ENCODE data around the gene ATP1A3.

ATP1A3 gene

GRCh38 chr19:42021185-42021584 is 27.2 kb upstream of the ATP1A3 start:
- TF ChIP-seq, protein P1, sequence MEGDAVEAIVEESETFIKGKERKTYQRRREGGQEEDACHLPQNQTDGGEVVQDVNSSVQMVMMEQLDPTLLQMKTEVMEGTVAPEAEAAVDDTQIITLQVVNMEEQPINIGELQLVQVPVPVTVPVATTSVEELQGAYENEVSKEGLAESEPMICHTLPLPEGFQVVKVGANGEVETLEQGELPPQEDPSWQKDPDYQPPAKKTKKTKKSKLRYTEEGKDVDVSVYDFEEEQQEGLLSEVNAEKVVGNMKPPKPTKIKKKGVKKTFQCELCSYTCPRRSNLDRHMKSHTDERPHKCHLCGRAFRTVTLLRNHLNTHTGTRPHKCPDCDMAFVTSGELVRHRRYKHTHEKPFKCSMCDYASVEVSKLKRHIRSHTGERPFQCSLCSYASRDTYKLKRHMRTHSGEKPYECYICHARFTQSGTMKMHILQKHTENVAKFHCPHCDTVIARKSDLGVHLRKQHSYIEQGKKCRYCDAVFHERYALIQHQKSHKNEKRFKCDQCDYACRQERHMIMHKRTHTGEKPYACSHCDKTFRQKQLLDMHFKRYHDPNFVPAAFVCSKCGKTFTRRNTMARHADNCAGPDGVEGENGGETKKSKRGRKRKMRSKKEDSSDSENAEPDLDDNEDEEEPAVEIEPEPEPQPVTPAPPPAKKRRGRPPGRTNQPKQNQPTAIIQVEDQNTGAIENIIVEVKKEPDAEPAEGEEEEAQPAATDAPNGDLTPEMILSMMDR (IDR thresholded peaks at IDR 0.05), result no peak

GRCh38 chr19:42018503-42019193 is 24.6 kb upstream of the ATP1A3 start:
- TF ChIP-seq, protein P1 (IDR thresholded peaks at IDR 0.05), result no peak

DNA sequence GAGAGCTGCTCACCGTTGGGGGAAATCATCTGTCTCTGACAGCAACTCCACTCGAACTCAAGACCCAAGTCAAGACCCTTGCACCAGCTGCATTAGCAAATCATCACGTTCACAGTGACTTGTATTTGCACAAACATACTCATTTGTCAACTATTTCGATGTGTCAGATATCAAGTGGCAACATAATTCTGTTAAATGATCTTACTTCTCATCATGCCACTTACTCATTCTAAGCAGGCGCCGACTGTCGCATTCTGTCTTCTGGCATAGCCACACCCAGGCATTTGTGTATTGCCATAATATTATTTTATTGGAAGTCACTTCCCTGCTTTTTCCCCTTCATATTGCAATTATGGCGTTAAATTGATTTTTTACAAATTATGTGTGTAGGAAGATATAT is 23.0 kb upstream of the ATP1A3 start:
- TF ChIP-seq, protein P1 (IDR thresholded peaks at IDR 0.05), result no peak

- TF ChIP-seq, protein P1 (IDR thresholded peaks at IDR 0.05), result no peak
Observed at GRCh38 chr19:42010245-42011126, 16.5 kb upstream of the ATP1A3 start.

DNA sequence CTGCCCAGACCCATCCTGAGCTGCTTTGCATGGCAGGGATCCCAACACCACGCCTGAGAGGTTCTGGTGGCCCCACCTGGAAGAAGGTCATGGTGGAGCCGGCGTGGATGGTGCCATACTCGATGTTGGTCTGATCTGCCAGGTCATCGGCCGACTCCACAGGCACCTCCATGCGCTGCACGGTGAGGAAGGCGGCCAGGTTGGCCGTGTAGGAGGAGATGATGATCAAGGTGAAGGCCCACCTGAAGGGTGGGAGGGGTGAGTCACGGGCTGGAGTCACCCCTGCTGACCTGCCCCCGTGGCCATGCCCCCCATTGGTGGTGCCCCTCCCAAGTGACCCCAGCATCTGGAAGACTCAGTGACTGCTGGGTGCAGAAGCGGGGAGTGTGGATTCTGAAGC is 12.5 kb upstream of the ATP1A3 start:
- TF ChIP-seq, protein P1 (IDR thresholded peaks at IDR 0.05), result no peak

DNA sequence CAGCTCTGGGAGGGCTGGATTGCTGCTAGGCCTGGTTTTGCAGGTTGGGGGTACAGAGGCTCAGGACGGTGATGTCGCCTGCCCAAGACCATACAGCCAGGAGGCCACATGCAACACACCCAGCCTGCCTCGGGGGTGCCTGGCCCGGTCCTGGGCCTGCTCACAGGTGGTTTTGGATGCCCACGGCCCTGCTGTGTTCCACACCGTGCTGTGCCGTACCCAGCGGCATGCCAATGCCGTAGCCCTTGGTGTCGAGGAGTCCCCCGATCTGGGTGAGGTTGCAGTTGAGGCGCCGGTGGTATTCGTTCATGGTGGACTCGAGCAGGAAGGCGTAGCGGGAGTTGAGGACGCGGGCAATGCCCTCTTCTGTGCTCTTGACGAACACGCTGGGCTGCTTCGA is 11.5 kb upstream of the ATP1A3 start:
- TF ChIP-seq, protein P1 (IDR thresholded peaks at IDR 0.05), result no peak

- TF ChIP-seq, protein P1 (IDR thresholded peaks at IDR 0.05), result no peak
Observed at GRCh38 chr19:42003506-42004294, 9.7 kb upstream of the ATP1A3 start.
